K562 (cell line): Measurements from ENCODE around the gene CYRIA. TPM values are rescaled to one million over a fixed set of nuclear protein-coding genes. Genes with fewer than 3 reads are reported as not detected.

ENCODE experiments used
- BACH1 ChIP-seq: fragments of 200-800 bp; sonication (Bioruptor generic); IDR thresholded peaks from 2 replicates; pipeline ENCODE4 v1.6.1; 2016; ENCODE audit warnings: missing genetic modification characterization, missing compliant biosample characterization
- JUNB ChIP-seq: fragments of 450-650 bp; formaldehyde crosslinking; conservative IDR thresholded peaks from 2 replicates; pipeline ENCODE4 v1.4.0; 2020; ENCODE audit warnings: mild to moderate bottlenecking
- MGA ChIP-seq: fragments of 450-650 bp; IDR thresholded peaks from 2 replicates; pipeline ENCODE4 v1.6.1; 2016; ENCODE audit warnings: mild to moderate bottlenecking, moderate library complexity
- SLC30A9 ChIP-seq: fragments of 250-450 bp; sonication (Bioruptor Pico); IDR thresholded peaks from 2 replicates; pipeline ENCODE4 v1.8.0; 2022; ENCODE audit warnings: mild to moderate bottlenecking, moderate library complexity
- ZNF780A ChIP-seq: fragments of 250-450 bp; sonication (Bioruptor Pico); IDR thresholded peaks from 2 replicates; pipeline ENCODE4 v1.5.0; 2021; ENCODE audit warnings: mild to moderate bottlenecking
- polyA plus RNA-seq, 8 experiments: library from polyadenylated mRNA; depleted of rRNA in 4 of 8; stranded (reverse) in 5 of 8; unstranded in 3 of 8; fragments of >200 nt; fragmentation: Nextera tagmentation in 2 of 8; fragmentation: Illumina TruSeq in 1 of 8; extraction: Ambion mirVana in 2 of 8; extraction: Trizol in 1 of 8; gene quantifications; 2 replicates each; pipeline versions ENCODE4 v1.2.1 to v1.2.3, GENCODE V29; 2011 to 2014; ENCODE audit warnings: inconsistent platforms in 1 of 8, missing spikeins in 1 of 8
- total RNA-seq, 7 experiments: library from RNA; depleted of rRNA in 6 of 7; stranded (reverse); fragments of >200 nt in 6 of 7; fragmentation: Illumina TruSeq in 2 of 7; extraction: Trizol in 2 of 7; gene quantifications; 2 replicates each; pipeline versions ENCODE4 v1.2.1 to v1.2.3, GENCODE V29; 2011 to 2021; ENCODE audit warnings: low replicate concordance in 1 of 7
- TF ChIP-seq, protein P1 (sequence below), 2 experiments: fragments of 450-650 bp; formaldehyde crosslinking in 1 of 2; IDR thresholded peaks; 2 replicates each; pipeline versions ENCODE4 v1.4.0 to v1.6.1; 2014 to 2020; ENCODE audit warnings: mild to moderate bottlenecking in 2 of 2, borderline replicate concordance in 1 of 2, low read depth in 1 of 2

Gene CYRIA
- total and polyA plus RNA-seq, 9 of the 15 experiments (the other 6 are each of a cell fraction or from before 2014, with no cell fraction given), result 0.84 to 5.6 (median 3.0) TPM

GRCh38 chr2:16633621-16634430 is 31.8 kb downstream of the CYRIA start (continued):
- TF ChIP-seq JUNB (CRISPR knock-in tag), result peak; percentile 56; the same call in 1 of the 2 replicates
- TF ChIP-seq, protein P1, sequence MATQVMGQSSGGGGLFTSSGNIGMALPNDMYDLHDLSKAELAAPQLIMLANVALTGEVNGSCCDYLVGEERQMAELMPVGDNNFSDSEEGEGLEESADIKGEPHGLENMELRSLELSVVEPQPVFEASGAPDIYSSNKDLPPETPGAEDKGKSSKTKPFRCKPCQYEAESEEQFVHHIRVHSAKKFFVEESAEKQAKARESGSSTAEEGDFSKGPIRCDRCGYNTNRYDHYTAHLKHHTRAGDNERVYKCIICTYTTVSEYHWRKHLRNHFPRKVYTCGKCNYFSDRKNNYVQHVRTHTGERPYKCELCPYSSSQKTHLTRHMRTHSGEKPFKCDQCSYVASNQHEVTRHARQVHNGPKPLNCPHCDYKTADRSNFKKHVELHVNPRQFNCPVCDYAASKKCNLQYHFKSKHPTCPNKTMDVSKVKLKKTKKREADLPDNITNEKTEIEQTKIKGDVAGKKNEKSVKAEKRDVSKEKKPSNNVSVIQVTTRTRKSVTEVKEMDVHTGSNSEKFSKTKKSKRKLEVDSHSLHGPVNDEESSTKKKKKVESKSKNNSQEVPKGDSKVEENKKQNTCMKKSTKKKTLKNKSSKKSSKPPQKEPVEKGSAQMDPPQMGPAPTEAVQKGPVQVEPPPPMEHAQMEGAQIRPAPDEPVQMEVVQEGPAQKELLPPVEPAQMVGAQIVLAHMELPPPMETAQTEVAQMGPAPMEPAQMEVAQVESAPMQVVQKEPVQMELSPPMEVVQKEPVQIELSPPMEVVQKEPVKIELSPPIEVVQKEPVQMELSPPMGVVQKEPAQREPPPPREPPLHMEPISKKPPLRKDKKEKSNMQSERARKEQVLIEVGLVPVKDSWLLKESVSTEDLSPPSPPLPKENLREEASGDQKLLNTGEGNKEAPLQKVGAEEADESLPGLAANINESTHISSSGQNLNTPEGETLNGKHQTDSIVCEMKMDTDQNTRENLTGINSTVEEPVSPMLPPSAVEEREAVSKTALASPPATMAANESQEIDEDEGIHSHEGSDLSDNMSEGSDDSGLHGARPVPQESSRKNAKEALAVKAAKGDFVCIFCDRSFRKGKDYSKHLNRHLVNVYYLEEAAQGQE (IDR thresholded peaks at IDR 0.05; ENCODE audit: borderline replicate concordance), result peak; percentile 95
- TF ChIP-seq, protein P1 (CRISPR knock-in tag; IDR thresholded peaks at IDR 0.05; ENCODE audit: low read depth), result no peak
- TF ChIP-seq MGA, result peak; percentile 65
- no peak for TF ChIP-seq SLC30A9 (CRISPR knock-in tag)
- no peak for TF ChIP-seq ZNF780A
- peak; percentile 74; the same call in 1 of the 2 replicates for TF ChIP-seq BACH1 (tag)
